ENCODE data around the gene RPS6KB2.

DNA sequence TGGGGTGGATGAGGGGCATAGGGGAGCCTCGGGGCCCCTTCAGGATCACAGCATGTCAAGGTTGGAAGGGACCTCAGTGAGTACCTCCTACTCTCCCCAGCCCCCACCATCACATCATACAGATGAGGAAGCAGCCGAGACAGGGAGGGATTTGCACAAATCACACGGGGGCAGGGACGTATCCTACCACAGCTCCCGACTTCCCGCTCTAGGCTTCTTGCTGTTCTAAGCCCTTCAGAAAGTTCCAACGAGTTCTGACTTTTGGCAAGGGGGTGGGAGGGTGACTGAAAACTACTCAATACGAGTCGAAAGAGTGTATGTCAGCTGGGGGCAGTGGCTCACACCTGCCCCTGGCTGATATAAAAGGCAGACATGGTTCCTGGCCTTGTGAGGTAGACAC is 41.2 kb upstream of the RPS6KB2 start:
- TF ChIP-seq, protein P1, sequence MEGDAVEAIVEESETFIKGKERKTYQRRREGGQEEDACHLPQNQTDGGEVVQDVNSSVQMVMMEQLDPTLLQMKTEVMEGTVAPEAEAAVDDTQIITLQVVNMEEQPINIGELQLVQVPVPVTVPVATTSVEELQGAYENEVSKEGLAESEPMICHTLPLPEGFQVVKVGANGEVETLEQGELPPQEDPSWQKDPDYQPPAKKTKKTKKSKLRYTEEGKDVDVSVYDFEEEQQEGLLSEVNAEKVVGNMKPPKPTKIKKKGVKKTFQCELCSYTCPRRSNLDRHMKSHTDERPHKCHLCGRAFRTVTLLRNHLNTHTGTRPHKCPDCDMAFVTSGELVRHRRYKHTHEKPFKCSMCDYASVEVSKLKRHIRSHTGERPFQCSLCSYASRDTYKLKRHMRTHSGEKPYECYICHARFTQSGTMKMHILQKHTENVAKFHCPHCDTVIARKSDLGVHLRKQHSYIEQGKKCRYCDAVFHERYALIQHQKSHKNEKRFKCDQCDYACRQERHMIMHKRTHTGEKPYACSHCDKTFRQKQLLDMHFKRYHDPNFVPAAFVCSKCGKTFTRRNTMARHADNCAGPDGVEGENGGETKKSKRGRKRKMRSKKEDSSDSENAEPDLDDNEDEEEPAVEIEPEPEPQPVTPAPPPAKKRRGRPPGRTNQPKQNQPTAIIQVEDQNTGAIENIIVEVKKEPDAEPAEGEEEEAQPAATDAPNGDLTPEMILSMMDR (conservative IDR thresholded peaks at IDR 0.05 in 1 of 2, IDR thresholded peaks at IDR 0.05 in 1 of 2; ENCODE audit: low read depth in 1 of 2, low read length in 2 of 2) = no peak
- TF ChIP-seq EZH2 (IDR thresholded peaks at IDR 0.05; ENCODE audit: low read length, missing control alignments) = peak; percentile 52

Data from fibroblast of lung (primary cell).